PC-9 (cell line): ENCODE results near the gene STK24. TPM values are rescaled to one million over a fixed set of nuclear protein-coding genes. Genes with fewer than 3 reads are reported as not detected.

Experiments used
- BruUV-seq: library from RNA; stranded (reverse); fragments of 400-500 nt; replicated peaks from 2 replicates; lab custom pipeline; 2021; lab: Mats Ljungman, UMichigan
- CTCF ChIA-PET: fragments of 300-600 bp; sonication (Branson Sonifier 250); formaldehyde crosslinking; loops from one replicate; lab custom pipeline; 2022; ENCODE audit warnings: antibody characterized with exemption; lab: Charles Lee
- POLR2A ChIA-PET: fragments of 300-600 bp; sonication (Branson Sonifier 250); formaldehyde crosslinking; loops from one replicate; lab custom pipeline; 2022; ENCODE audit warnings: antibody characterized with exemption; ENCODE audit not compliant: unreplicated experiment; lab: Charles Lee
- DNase-seq, 2 experiments: peaks; one replicate each; pipeline versions ENCODE4 v3.0.0 to v3.0.0-alpha.2; 2015 to 2022; ENCODE audit warnings: mixed read lengths in 1 of 2
- H2AFZ ChIP-seq: fragments of 200-600 bp; sonication (generic); 2 replicates; pipeline ENCODE4 v1.8.1; 2017; ENCODE audit warnings: antibody characterized with exemption
- H3F3A ChIP-seq: fragments of 200-600 bp; sonication (generic); 2 replicates; pipeline ENCODE4 v1.8.1; 2017; ENCODE audit warnings: antibody characterized with exemption, mild to moderate bottlenecking, low read depth; ENCODE audit not compliant: insufficient read depth
- H3K27ac ChIP-seq: fragments of 200-600 bp; sonication (generic); 2 replicates; pipeline ENCODE4 v1.6.1; 2016; ENCODE audit warnings: mixed run types
- H3K27me3 ChIP-seq: fragments of 200-600 bp; sonication (generic); 2 replicates; pipeline ENCODE4 v1.6.1; 2016; ENCODE audit warnings: low read depth, mixed run types; ENCODE audit not compliant: insufficient read depth
- H3K36me3 ChIP-seq: fragments of 200-600 bp; sonication (generic); 2 replicates; pipeline ENCODE4 v1.6.1; 2016; ENCODE audit warnings: low read depth, mixed run types
- H3K4me1 ChIP-seq: fragments of 200-600 bp; sonication (generic); replicated peaks from 2 replicates; pipeline ENCODE4 v1.6.1; 2016; ENCODE audit warnings: mixed run types; ENCODE audit not compliant: insufficient read depth
- H3K4me2 ChIP-seq: fragments of 200-600 bp; sonication (generic); 2 replicates; pipeline ENCODE4 v1.6.1; 2017; ENCODE audit warnings: mixed run types
- H3K4me3 ChIP-seq: fragments of 200-600 bp; sonication (generic); 2 replicates; pipeline ENCODE4 v1.6.1; 2016; ENCODE audit warnings: mixed run types
- H3K79me2 ChIP-seq: fragments of 200-600 bp; sonication (generic); 2 replicates; pipeline ENCODE4 v1.6.1; 2017; ENCODE audit warnings: low read depth, mixed run types
- H3K9me2 ChIP-seq: fragments of 200-600 bp; sonication (generic); 2 replicates; pipeline ENCODE4 v1.8.1; 2017; ENCODE audit warnings: mild to moderate bottlenecking; ENCODE audit not compliant: insufficient read depth
- H3K9me3 ChIP-seq: fragments of 200-600 bp; sonication (generic); 2 replicates; pipeline ENCODE4 v1.8.1; 2016; ENCODE audit warnings: low read depth; ENCODE audit not compliant: insufficient read depth
- H4K20me1 ChIP-seq: fragments of 200-600 bp; sonication (generic); 2 replicates; pipeline ENCODE4 v1.8.1; 2017; ENCODE audit not compliant: insufficient read depth
- EZH2 ChIP-seq: fragments of 200-600 bp; sonication (generic); IDR thresholded peaks from 2 replicates; pipeline ENCODE4 v1.8.0; 2017; ENCODE audit warnings: antibody characterized with exemption, low read depth
- intact Hi-C: fragments of 100-400 bp; cut with micrococcal nuclease; formaldehyde crosslinking; loops from one replicate; pipeline ENCODE4 v1.10.0; 2022; ENCODE audit not compliant: unreplicated experiment
- total RNA-seq: library from RNA; stranded (reverse); gene quantifications from 2 replicates; pipeline ENCODE4 v1.2.3, GENCODE V29; 2021
- TF ChIP-seq, protein P1 (sequence below): fragments of 200-600 bp; sonication (generic); conservative IDR thresholded peaks from 2 replicates; pipeline ENCODE4 v1.6.1; 2017; ENCODE audit warnings: mixed run types, antibody characterized with exemption, mild to moderate bottlenecking, moderate library complexity

The STK24 gene
- total RNA-seq, 1 experiment from 2014 or later = 134 TPM

DNA sequence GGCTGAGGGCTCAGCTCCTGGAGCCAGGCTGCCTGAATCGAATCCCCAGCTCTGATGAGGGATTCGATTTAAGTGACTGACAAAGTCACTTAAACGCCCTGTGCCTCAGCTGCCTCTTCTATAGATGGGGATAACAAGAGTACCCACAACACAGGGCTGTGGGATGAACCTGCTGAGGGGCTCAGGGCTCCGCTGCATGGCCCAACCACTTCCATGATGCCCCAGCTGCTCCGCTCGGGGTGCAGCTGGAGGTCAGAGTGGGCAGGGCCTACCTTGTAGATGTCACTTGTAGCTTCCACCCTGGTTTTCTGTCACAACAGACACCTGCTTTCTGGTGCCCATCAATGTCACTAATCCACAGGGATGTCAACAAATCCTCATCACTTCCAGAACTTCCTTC lies 39.2 kb downstream of the STK24 start:
- POLR2A ChIA-PET = no interaction called here

DNA sequence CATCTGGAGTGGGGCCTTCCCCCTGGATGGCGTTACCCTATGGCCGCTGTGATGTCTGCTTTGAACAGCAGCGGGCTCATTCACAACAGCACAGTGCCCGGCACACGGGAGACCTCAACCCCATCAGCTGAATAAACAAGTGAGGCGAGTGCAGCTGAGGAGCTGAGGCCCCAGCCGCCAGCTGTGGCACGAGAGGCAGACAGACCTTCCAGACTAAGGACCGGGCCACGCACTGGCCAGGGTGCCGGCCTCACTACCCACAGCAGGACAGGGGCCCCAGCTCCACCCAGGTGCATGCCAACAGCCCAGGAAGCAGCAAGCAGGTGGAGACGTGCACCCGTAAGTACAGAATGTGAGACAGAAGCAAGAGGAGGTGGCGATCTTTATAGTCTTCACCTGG lies 39.6 kb downstream of the STK24 start:
- H3K36me3 ChIP-seq = peaks cover 8% of the 10 kb centered on the region; the same call in 1 of the 2 replicates
- ChIA-PET POLR2A (no interaction called here), CTCF (no interaction called here)
- H2AFZ ChIP-seq = no peak overlapping the region
- no peaks in the 10 kb centered on the region for H3K9me3 ChIP-seq
- H3K4me3 ChIP-seq = no peak overlapping the region
- TF ChIP-seq, protein P1, sequence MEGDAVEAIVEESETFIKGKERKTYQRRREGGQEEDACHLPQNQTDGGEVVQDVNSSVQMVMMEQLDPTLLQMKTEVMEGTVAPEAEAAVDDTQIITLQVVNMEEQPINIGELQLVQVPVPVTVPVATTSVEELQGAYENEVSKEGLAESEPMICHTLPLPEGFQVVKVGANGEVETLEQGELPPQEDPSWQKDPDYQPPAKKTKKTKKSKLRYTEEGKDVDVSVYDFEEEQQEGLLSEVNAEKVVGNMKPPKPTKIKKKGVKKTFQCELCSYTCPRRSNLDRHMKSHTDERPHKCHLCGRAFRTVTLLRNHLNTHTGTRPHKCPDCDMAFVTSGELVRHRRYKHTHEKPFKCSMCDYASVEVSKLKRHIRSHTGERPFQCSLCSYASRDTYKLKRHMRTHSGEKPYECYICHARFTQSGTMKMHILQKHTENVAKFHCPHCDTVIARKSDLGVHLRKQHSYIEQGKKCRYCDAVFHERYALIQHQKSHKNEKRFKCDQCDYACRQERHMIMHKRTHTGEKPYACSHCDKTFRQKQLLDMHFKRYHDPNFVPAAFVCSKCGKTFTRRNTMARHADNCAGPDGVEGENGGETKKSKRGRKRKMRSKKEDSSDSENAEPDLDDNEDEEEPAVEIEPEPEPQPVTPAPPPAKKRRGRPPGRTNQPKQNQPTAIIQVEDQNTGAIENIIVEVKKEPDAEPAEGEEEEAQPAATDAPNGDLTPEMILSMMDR = no peak
- no peak for TF ChIP-seq EZH2
- no peaks in the 10 kb centered on the region for H3K9me2 ChIP-seq
- BruUV-seq = no TSS peak
- peaks cover 99% of the 10 kb centered on the region for H3K79me2 ChIP-seq
- no peak for DNase-seq
- H3K4me1 ChIP-seq = peaks cover 33% of the 10 kb centered on the region
- peaks cover 23% of the 10 kb centered on the region; the same call in 1 of the 2 replicates for H3F3A ChIP-seq
- H3K27me3 ChIP-seq = no peaks in the 10 kb centered on the region
- H3K27ac ChIP-seq = peak overlapping the region; percentile 59; the same call in 1 of the 2 replicates
- intact Hi-C loops = no loop called here
- H3K4me2 ChIP-seq = no peak overlapping the region
- H4K20me1 ChIP-seq = peaks cover 91% of the 10 kb centered on the region

More for the DNA sequence above, 39.2 kb downstream of the STK24 start:
- H3K4me3 ChIP-seq = no peak overlapping the region
- no peaks in the 10 kb centered on the region for H3K27me3 ChIP-seq
- no peak overlapping the region for H3K27ac ChIP-seq
- no peak overlapping the region for H3K4me2 ChIP-seq
- no TSS peak for BruUV-seq
- peaks cover 28% of the 10 kb centered on the region; the same call in 1 of the 2 replicates for H3F3A ChIP-seq
- DNase-seq = no peak
- no peak overlapping the region for H2AFZ ChIP-seq
- peaks cover 36% of the 10 kb centered on the region for H3K4me1 ChIP-seq
- no peaks in the 10 kb centered on the region for H3K9me3 ChIP-seq
- CTCF ChIA-PET = no interaction called here
- intact Hi-C loops = no loop called here
- no peak for TF ChIP-seq EZH2
- peaks cover 99% of the 10 kb centered on the region for H3K79me2 ChIP-seq
- peaks cover 8% of the 10 kb centered on the region; the same call in 1 of the 2 replicates for H3K36me3 ChIP-seq
- H4K20me1 ChIP-seq = peaks cover 91% of the 10 kb centered on the region
- H3K9me2 ChIP-seq = no peaks in the 10 kb centered on the region

DNA sequence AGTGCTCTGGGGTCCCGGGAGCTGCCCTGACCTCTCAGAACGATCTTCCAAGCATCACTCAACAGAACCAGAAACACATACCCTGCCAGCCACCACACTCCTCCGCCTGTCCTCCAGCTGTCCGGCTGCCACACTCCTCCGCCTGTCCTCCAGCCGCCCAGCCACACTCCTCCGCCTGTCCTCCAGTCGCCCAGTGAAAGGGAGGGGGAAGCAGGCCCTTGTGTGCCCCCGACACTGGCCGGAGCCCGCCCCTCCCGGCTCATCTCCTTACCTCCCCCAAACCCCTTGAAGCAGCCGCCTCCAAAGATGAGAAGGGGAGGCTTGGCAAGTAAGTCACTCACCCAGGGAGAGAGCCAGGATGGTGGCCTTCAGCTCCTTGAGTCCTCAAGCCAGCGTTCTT lies 40.2 kb downstream of the STK24 start:
- no peaks in the 10 kb centered on the region for H3K9me3 ChIP-seq
- BruUV-seq = no TSS peak
- ChIA-PET POLR2A (interaction anchor here (0.6 kb wide), 2 partner anchors 56 to 64 kb away, joined by 3 to 4 read pairs; no protein-coding TSS in a partner anchor), CTCF (no interaction called here)
- peaks cover 27% of the 10 kb centered on the region for H3K4me1 ChIP-seq
- peaks cover 99% of the 10 kb centered on the region for H3K79me2 ChIP-seq
- peaks cover 91% of the 10 kb centered on the region for H4K20me1 ChIP-seq
- DNase-seq = no peak
- H3F3A ChIP-seq = peaks cover 20% of the 10 kb centered on the region; the same call in 1 of the 2 replicates
- TF ChIP-seq, protein P1 = no peak
- TF ChIP-seq EZH2 = no peak
- H3K27ac ChIP-seq = peak overlapping the region; percentile 59
- no peaks in the 10 kb centered on the region for H3K9me2 ChIP-seq
- H3K27me3 ChIP-seq = no peaks in the 10 kb centered on the region
- peaks cover 8% of the 10 kb centered on the region; the same call in 1 of the 2 replicates for H3K36me3 ChIP-seq
- intact Hi-C loops = loop anchor here (1.0 kb wide), 1 partner anchor 117 kb away; no protein-coding TSS in a partner anchor
- no peak overlapping the region for H3K4me2 ChIP-seq
- no peak overlapping the region for H3K4me3 ChIP-seq
- no peak overlapping the region for H2AFZ ChIP-seq
